Measurements from ENCODE around the gene DNAH14.

The DNAH14 gene

GRCh38 chr1:224929335-224930237 lies at the start of gene DNAH14:
DNAH14 (plus strand) TSS chr1:224929675; CDS start chr1:224952703, 23,028 bp downstream.
- TF ChIP-seq, protein P1, sequence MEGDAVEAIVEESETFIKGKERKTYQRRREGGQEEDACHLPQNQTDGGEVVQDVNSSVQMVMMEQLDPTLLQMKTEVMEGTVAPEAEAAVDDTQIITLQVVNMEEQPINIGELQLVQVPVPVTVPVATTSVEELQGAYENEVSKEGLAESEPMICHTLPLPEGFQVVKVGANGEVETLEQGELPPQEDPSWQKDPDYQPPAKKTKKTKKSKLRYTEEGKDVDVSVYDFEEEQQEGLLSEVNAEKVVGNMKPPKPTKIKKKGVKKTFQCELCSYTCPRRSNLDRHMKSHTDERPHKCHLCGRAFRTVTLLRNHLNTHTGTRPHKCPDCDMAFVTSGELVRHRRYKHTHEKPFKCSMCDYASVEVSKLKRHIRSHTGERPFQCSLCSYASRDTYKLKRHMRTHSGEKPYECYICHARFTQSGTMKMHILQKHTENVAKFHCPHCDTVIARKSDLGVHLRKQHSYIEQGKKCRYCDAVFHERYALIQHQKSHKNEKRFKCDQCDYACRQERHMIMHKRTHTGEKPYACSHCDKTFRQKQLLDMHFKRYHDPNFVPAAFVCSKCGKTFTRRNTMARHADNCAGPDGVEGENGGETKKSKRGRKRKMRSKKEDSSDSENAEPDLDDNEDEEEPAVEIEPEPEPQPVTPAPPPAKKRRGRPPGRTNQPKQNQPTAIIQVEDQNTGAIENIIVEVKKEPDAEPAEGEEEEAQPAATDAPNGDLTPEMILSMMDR (IDR thresholded peaks at IDR 0.05) = no peak

- TF ChIP-seq, protein P1 (IDR thresholded peaks at IDR 0.05) = no peak
These were observed 48.7 kb upstream of the DNAH14 start for GRCh38 chr1:224880593-224881307.

- TF ChIP-seq, protein P1 (IDR thresholded peaks at IDR 0.05) = no peak
These were observed 47.7 kb upstream of the DNAH14 start for GRCh38 chr1:224881762-224882211.

- TF ChIP-seq, protein P1 (IDR thresholded peaks at IDR 0.05) = no peak
These were observed 47.2 kb upstream of the DNAH14 start for GRCh38 chr1:224882264-224882663.

DNA sequence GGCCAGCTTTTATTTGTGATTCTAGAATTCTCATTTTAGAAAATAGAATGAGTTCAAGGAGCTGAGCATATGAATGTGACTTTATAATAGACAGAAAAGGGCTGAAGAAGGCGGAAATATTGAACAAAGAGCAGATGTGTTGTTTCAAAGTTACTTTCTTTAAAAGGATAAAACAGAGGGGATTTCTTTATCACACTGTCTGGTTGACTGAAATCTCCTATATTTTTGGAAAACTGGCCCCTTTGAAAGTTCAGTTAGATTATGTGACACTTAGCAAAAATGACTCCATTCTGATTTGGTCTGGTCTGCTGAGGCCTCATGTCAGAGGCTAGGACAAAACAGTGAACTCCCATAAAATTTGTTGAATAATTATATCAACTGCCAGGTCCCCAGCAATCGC lies 46.4 kb upstream of the DNAH14 start:
- TF ChIP-seq, protein P1 (IDR thresholded peaks at IDR 0.05) = no peak

DNA sequence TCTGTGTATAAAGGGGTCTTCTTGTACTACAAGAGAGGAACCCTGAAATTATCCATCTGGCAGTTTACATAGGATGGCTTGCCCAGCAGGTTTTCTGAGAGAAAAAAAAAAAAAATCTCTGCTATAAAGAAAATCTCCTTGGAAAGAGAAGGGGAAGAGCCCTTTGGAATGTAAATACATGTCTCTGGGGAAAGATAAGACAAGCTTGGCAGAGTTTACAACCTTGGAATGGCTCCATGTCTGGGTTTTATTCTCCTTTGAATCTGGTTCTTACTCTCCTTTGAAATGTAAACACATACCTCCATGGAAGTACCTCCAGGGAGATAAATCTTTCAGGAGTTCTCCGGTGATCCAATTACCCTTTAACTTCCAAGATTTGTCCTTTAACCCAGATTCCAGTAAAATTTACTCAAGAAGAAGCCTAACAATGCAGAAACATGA lies 45.1 kb upstream of the DNAH14 start:
- TF ChIP-seq, protein P1 (IDR thresholded peaks at IDR 0.05) = no peak

- TF ChIP-seq, protein P1 (IDR thresholded peaks at IDR 0.05) = peak; percentile 58
These were observed 34.6 kb upstream of the DNAH14 start for GRCh38 chr1:224894915-224895314.
